HG02852 (cell line): ENCODE measurements around the gene CDC7.

Source experiments
- ATAC-seq: cut with Tn5 transposase; IDR thresholded peaks from one replicate; pipeline ENCODE4 v1.9.1; 2021; ENCODE audit warnings: mild to moderate bottlenecking, moderate library complexity; ENCODE audit not compliant: unreplicated experiment

Gene CDC7

GRCh38 chr1:91572044-91572443 is 71.4 kb downstream of the CDC7 start:
- ATAC-seq, result peak; percentile 90
